Dermis blood vessel endothelial cell (primary cell): Measurements from ENCODE around the gene PUS1. TPM values are rescaled to one million over a fixed set of nuclear protein-coding genes. Genes with fewer than 3 reads are reported as not detected.

ENCODE experiments used
- DNase-seq: peaks from one replicate; pipeline ENCODE4 v3.0.0; 2010
- total RNA-seq: library from RNA; depleted of rRNA; stranded (reverse); fragments of >200 nt; gene quantifications from 2 replicates; pipeline ENCODE4 v1.2.3, GENCODE V29; 2014

Gene PUS1
- total RNA-seq, 1 donor from 2014 or later = 12.3 TPM

DNA sequence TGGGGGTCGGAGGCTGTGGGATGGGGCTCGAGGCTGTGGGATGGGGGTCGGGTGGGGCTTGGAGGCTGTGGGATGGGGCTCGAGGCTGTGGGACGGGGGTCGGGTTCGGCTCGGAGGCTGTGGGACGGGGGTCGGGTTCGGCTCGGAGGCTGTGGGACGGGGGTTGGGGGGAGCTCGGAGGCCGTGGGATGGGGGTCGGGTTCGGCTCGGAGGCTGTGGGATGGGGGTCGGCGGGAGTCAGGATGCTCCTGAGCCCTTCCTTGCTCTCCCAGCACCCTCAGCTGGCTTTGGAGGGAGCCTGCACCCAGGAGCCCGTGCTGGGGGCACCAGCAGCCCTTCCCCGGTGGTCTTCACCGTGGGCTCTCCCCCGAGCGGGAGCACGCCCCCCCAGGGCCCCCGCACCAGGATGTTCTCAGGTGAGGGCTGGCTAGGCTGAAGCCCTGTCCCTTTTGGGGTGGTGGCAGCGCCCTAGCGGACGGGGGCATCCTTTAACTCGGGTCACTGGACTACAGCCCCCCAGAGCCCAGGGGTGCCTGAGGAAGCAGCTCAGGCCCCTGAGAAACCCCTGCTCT is 11.9 kb upstream of the PUS1 start:
- no peak for DNase-seq

DNA sequence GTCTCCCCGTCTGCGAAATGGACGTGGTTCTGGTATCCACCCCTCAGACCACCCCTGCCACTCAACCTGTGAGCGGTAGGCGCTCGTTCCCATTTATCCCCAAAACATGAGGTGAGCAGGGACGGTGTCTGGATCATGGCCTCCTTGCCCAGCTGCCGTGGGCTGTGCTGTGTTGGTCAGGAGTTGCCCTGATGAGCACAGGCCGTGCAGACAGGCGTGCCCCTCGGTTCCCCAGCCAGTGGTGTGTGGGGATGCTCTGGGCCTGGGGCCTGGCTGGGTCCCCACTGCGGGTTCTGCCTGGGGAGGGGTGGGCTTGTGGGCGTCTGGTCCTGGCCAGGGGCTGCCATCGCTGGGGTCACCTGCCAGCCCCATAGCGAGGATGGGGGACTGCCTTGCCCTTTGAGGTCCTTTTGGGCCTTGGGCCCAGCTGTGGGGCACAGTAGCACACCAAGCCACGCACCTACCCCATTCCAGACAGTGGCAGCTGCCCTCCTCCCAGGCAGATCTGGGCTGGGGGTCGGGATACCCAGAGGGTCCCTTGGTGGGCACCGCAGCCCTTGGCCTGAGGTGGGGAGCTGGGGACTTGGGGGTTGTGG is 11.3 kb upstream of the PUS1 start:
- no peak for DNase-seq

DNA sequence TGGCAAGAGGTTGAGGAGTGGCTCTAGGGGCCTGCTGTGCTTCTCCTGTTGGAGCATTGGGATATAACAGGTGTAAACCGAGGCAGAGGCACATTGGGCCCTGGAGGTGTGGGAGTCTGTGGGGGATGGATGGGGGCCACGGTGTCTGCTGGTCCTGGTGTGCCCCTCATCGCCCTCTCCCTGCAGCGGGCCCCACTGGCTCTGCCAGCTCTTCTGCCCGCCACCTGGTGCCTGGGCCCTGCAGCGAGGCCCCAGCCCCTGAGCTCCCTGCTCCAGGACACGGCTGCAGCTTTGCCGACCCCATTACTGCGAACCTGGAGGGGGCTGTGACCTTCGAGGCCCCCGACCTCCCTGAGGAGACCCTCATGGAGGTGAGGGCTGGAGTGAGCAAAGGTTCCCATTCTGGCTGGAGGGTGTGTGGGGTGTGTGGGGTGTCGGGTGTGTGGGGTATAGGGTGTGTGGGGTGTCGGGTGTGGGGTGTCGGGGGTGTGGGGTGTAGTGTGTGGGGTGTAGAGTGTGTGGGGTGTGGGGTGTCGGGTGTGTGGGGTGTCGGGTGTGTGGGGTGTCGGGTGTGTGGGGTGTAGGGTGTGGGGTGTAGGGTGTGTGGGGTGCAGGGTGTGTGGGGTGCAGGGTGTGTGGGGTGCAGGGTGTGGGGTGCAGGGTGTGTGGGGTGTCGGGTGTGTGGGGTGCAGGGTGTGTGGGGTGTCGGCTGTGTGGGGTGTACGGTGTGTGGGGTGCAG is 10.6 kb upstream of the PUS1 start:
- no peak for DNase-seq

DNA sequence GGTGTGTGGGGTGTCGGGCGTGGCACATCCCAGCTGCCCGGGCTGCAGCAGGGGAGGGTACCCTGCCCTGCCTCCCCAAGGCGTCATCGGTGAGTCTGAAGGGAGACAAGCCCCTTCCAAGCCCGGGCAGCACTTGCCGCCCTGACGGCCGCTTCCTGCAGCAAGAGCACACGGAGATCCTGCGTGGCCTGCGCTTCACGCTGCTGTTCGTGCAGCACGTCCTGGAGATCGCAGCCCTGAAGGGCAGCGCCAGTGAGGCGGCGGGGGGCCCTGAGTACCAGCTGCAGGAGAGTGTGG is 10.1 kb upstream of the PUS1 start:
- no peak for DNase-seq

DNA sequence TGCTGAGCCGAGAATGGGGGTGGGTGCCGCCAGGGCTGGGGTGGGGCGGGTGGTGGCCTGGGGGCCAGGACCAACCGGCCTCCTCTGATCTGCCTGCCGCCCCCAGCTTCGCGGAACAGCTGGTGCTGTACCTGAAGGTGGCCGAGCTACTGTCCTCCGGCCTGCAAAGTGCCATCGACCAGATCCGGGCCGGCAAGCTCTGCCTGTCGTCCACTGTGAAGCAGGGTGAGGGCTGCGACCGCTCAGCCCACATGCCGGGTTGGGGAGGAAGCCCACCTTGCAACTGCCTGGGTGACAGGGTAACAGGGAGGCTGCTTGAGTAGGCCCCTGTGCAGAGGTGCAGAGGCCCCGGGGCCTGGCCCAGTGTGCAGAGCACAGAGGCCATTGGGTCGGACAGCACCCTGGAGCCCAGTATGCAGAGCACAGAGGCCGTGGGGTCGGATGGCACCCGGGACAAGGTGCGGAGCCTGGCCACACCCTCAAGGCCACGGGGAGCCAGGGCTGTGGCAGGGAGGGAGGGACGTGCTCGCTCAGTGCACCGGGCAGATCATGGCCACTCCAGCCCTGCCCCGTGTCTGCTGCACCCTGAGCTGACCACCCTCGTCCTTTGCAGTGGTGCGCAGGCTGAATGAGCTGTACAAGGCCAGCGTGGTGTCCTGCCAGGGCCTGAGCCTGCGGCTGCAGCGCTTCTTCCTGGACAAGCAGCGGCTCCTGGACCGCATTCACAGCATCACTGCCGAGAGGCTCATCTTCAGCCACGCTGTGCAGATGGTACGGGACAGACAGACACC is 9.5 kb upstream of the PUS1 start:
- DNase-seq = no peak

DNA sequence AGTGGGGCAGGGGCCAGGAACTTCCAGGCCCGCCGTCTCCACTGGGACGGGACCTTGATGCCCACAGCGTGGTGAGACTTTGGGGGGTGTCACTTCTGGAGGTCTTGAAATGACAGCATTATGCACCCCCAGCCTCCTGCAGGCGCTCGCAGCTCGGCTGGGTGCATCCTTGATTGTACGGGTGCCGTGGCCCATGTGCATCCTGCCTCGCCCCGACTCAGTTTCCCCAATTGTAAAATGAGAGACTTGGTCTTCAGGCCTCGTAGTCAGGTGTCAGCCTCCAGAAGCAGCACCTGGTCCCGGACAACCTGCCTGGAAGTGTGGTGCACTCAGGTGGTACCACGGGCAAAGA is 8.9 kb upstream of the PUS1 start:
- DNase-seq = no peak

DNA sequence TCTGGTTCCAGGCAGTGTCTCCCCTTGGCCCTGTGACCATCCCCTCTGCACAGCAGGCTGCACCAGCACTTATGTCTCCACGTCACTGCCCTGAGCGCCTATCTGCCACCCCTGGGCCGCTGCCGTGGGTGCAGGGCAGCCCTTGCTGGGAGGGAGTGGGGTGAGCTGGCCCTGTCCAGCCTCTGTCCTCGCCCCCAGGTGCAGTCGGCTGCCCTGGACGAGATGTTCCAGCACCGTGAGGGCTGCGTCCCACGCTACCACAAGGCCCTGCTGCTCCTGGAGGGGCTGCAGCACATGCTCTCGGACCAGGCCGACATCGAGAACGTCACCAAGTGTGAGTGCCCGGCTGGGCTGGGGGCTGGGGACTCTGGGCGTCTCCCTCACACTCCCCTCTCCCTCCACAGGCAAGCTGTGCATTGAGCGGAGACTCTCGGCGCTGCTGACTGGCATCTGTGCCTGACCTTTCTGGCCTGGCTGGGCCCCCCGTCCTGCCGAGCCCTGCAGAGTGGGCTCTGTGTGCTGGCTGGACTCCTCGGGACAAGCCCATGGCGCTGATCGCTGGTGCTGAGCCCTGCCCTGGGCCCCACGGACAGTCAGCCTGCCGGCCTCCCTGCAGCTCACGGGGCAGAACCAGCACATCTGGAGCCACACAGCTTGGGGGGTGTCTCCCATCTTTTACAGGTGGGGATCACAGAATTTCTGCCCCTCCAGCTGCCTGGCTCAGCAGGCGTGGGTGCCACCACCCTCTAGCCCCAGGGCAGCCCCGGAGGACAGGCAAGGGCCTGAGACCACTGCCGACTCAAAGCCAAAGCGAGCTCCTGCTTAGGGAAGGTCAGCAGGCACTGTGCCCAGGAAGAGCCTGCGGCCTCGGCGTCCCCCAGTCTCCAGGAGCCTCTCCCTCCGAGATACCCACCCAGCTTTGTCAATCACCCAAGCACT is 7.9 kb upstream of the PUS1 start:
- no peak for DNase-seq

DNA sequence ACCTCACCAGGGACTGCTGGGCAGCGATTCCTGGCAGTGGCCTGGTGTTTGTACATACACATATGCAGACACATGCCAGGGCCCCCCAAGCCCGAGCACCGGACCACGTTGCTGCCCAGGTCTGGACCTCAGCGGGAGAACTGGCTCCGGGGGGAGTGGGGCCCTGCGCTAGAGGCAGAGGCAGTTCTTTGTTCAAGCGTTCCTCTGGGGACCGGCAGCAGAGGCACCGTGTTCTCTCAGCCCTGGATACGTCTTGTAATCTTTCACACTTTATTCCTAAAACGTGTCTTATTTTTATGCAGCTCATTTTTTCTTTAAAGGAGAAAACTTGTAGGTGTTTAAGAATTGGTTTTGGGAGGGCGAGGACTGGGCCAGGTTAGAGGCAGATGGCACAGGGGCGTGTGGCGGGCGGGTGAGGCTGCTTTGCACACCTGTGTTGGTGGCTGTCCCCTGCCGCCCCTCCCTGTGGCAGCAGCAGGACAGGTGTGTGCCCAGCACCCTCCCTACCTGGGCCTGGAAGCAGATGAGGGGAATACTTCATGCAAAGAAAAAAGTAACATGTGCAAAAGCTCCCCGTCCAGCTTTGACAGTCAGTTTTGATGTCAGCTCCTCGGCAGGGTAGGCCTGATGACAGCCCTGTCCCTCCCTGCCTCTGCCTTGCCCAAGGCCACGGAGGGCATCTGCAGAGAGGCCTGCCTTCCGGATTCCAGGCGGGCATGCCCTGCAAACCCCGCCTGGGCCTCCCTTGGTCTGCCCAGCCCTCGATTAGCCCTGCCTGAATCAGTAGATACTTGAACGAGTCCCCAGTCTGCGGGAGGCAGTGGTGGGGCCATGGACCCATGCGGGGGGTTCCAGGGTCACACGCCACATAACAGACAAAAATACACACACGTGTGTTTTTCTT is 7.0 kb upstream of the PUS1 start:
- no peak for DNase-seq

DNA sequence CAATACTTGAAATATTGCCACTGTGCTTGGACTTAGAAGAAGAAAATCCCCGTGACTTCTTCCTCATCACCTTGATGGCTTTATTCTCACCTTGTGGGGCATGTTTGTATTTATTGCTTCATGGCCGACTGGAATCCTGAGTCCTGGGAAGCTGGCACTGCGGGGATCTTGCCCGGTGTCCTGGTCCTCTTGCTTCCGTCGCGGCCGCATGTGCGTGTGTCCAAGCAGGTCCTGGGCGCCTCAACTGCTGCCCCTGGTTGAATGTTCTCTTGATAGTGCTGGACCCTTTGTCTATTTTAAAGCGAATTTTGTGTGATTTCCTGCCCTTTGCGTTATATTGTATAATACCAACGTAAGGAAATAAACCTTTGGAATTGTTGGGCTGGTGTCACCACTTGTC is 6.3 kb upstream of the PUS1 start:
- no peak for DNase-seq

DNA sequence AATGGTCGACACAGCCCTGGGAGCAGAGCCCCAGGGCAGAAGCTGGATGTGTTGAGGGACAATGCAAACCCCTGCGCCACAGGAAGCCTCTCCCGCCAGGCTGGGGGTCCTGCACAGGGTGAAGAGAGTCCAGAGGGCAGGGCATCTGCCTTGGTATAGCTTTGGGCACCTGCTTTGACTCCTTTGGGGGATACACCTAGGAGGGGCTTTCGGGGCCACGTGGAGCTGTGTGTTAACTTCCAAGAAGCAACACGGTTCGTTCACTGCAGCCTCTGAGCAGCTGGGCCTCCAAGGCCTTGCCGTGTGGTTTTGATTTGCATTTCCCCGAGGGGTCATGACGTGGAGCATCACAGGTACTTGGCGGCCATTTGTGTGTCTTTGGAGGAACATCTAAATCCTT is 5.8 kb upstream of the PUS1 start:
- DNase-seq = no peak

DNA sequence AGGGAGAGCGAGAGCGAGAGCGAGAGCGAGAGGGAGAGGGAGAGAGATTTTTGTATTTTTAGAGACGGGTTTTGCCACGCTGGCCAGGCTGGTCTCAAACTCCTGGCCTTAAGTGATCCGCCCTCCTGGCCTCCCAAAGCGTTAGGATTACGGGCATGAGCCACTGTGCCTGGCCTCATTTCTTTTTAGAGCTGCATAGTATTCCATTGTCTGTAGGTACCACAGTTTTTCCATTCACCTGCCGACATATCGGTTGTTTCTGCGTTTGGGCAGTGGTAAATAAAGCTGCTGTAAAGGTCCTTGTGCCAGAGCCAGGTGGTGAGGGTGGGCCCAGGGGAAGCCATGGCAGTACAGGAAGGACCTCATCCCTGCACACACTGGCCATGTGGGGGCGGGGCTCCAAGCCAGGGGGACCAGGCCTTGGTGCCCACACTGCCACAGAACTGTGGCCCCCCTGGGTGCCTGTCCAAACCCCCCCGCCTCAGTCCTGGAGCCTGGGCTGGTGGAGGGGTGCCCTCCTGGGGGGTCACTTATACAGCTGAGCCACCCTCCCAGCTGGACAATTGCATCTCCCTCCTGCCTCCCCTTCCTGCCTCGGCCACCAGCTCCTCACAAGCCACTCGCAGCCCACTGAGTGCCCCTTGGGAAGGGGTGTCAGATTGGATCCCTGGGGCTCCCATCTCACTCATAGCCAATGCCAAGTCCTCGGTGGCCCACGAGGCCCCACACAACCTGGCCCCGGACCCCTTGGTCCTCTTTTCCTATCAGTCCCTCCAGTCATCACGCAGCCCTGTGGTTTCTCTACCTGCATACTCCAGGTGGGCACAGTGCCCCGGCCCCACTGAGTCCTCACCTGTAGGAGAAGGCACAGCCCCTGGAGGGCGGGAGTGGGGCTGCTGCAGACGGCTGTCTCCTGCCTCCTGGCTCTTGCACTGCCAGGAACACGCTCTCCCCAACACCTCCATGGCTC is 1.7 kb upstream of the PUS1 start:
- DNase-seq = no peak

DNA sequence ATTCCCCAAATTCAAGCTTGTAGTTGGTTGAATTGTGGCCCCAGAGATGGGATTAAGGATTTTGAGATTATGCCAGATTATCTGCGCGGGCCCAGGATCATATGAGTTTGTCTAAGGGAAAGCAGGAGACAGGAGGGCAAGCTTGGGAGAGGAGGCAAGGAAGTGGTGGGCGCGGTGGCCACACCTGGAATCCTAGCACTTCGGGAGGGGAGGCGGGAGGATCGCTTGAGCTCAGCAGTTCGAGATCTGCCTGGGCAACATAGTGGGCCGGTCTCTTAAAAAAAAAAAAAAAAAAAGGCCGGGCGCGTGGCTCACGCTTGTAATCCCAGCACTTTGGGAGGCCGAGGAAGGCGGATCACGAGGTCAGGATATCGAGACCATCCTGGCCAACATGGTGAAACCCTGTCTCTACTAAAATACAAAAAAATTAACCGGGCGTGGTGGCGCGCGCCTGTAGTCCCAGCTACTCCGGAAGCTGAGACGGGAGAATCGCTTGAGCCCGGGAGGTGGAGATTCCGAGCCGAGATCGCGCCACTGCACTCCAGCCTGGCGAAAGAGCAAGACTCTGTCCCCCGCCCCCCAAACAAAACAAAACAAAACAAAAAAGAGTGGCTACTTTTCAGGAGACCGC is 881 bp upstream of the PUS1 start:
- DNase-seq = peak; percentile 48

DNA sequence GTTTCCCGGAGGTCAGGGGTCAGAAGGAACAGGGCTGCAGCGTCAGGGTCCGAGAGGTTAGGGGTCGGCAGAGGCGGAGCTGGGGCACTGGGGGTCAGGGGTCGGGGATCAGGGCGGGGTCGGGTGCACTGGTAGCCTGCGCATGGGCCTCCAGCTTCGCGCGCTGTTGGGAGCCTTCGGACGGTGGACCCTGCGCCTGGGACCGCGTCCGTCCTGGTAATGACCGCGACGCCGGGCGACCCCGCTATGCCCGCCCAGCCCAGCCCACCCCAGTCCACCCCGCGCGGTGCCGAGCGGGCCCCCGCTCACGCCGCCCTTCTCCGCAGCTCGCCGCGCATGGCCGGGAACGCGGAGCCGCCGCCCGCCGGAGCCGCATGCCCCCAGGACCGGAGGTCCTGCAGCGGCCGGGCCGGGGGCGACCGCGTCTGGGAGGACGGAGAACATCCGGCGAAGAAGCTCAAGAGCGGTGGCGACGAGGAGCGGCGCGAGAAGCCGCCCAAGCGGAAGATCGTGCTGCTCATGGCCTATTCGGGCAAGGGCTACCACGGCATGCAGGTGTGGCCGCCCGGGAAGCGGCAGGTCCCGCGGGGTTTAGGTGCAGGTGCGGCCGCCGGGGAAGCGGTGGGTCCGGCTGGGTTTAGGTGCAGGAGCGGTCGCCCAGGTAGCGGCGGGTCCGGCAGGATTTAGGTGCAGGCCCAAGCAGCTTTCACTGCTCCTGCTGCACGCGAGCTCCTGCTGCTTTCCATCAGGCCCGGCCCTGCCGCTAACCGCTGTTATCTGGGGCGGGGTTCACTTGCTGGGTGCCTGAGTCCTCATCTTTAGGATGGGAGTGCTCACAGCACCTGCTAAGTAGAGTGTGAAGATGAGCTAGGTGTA is 743 bp downstream of the PUS1 start:
- DNase-seq = peak; percentile 39

DNA sequence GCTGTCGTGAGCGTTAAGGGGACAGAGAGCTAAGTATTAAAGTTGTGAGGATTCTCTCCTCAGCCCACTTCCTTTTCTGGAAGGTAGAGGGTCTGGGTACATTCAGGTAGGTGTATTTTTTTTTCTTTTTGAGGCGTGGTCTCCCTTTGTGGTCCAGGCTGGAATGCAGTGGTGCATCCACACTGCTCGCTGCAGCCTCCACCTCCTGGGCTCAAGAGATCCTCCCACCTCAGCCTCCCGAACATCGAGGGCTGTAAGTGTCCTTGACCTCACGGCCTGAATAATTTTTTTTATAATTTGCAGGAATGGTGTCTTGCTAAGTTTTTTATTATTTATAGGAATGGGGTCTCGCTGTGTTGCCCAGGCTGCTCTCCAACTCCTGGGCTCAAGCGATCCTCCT is 1.4 kb downstream of the PUS1 start:
- no peak for DNase-seq

DNA sequence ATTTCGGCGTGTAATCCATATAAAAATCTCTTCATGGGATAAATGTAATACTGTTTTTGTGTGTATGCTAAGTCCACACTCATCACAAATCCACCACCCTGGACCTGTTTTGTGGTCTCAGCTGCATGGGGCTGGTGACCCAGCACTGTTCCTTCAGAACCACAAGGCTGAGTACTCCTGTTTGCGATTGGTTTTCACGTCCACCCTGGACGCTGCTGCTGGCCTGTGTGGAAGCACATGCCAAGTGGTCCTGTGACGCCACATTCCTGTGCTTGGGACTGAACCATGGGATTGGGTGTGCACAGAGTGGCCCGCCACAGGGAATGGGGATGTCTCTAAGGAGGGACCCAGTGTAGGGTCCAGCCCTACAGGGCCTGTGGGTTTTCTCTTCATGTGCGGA is 4.3 kb downstream of the PUS1 start:
- DNase-seq = no peak

DNA sequence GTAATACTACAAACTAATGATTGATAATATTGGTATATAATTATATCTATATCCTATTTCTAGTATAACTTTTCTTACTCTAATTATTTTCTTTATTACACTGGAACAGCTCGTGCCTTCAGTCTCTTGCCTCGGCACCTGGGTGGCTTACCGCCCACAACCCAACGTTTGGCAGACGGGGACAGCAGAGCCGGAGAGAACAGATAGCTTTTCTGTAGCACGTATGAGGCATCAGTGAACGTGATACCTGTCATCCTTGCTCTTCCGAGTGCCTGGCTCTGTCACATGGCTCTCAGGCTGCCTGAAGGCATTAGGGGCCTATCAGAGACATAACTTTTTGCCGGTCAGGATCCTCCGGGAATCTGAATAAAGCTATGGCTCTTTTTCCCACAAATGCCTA is 5.5 kb downstream of the PUS1 start:
- no peak for DNase-seq

DNA sequence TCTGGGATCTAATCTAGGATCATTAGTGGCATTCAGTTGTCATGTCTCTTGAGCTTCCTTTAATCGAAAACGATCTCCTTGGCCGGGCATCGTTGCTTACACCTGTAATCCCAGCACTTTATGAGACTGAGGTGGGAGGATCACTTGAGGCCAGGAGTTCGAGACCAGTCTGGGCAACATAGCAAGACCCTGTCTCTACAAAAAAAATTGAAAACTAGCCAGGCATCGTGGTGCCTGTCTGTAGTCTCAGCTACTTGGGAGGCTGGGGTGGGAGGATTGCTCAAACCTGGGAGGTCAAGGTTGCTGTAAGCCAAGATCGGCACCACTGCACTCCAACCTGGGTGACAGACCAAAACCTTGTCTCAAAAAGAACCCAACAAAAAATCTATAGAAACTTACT is 9.0 kb downstream of the PUS1 start:
- DNase-seq = no peak

DNA sequence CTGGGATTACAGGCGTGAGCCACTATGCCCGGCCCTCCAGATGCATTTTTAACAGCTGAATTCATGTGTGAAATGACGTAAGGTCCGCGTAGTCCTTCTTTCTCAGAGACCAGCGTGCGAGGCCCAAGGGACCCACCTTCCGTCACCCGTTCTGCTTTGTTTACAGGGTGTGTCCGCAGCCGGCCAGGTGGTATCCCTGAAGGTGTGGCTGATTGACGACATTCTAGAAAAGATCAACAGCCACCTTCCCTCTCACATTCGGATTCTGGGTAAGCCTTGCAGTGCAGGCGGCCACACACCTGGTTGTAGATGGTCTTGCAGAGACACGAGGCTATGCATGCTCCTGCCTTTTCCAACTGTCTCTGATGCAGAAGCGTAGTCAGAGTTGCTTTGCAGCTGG is 9.9 kb downstream of the PUS1 start:
- no peak for DNase-seq

DNA sequence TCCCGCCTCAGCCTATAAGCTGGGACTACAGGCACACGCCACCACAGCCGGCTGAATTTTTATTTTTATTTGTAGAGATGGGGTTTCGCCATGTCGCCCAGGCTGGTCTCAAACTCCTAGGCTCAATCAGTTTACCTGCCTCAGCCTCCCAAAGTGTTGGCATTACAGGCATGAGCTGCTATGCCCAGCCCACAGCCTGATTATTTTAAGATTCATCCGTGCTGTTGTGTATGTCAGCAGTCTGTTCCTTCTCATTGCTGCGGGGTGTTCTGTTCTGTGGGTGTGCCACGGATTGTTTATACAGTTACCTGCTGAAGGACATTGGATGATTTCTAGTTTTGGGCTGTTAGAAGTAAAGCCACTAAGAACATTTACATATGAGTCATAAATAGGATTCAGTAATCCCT is 11.1 kb downstream of the PUS1 start:
- DNase-seq = no peak
